Adipocyte (in vitro differentiated cells): ENCODE results near the gene SMIM20.
A peak's percentile ranks its signal among the peaks of the same experiment; 100 is the strongest.

ENCODE experiments used
- DNase-seq: peaks from one replicate; pipeline ENCODE4 v3.0.0-alpha.2; 2015; ENCODE audit warnings: low read depth
- H3K27me3 ChIP-seq: replicated peaks from 2 replicates; pipeline ENCODE4 v1.7.0; 2013; ENCODE audit warnings: mild to moderate bottlenecking, low read length, moderate library complexity; ENCODE audit not compliant: control insufficient read depth, insufficient read depth
- H3K36me3 ChIP-seq: 2 replicates; pipeline ENCODE4 v1.7.0; 2013; ENCODE audit warnings: low read length, mild to moderate bottlenecking, moderate library complexity; ENCODE audit not compliant: control insufficient read depth, insufficient read depth, severe bottlenecking
- H3K4me1 ChIP-seq: 2 replicates; pipeline ENCODE4 v1.7.0; 2013; ENCODE audit warnings: mild to moderate bottlenecking, low read length, moderate library complexity; ENCODE audit not compliant: control insufficient read depth, insufficient read depth
- H3K4me3 ChIP-seq: 2 replicates; pipeline ENCODE4 v1.7.0; 2013; ENCODE audit warnings: mild to moderate bottlenecking, low read length, moderate library complexity
- H3K9ac ChIP-seq: 2 replicates; pipeline ENCODE4 v1.7.0; 2013; ENCODE audit warnings: mild to moderate bottlenecking, low read length, moderate library complexity
- H3K9me3 ChIP-seq: 2 replicates; pipeline ENCODE4 v1.7.0; 2013; ENCODE audit warnings: mild to moderate bottlenecking, low read length, moderate library complexity; ENCODE audit not compliant: control insufficient read depth

The SMIM20 gene

GRCh38 chr4:25965629-25966028 lies 51.6 kb downstream of the SMIM20 start:
- Histone ChIP-seq H3K9me3 (no peaks in the 10 kb centered on the region), H3K4me1 (no peaks in the 10 kb centered on the region)
- no peak for DNase-seq

GRCh38 chr4:25966171-25966570 lies 52.2 kb downstream of the SMIM20 start:
- Histone ChIP-seq H3K36me3 (no peaks in the 10 kb centered on the region), H3K9me3 (no peaks in the 10 kb centered on the region), H3K9ac (no peak overlapping the region), H3K4me1 (no peaks in the 10 kb centered on the region), H3K4me3 (no peak overlapping the region), H3K27me3 (peaks cover 19% of the 10 kb centered on the region)
- DNase-seq, result no peak

More at GRCh38 chr4:25965629-25966028, 51.6 kb downstream of the SMIM20 start:
- Histone ChIP-seq H3K4me3 (no peak overlapping the region), H3K27me3 (peaks cover 16% of the 10 kb centered on the region), H3K36me3 (no peaks in the 10 kb centered on the region), H3K9ac (no peak overlapping the region)

GRCh38 chr4:25969374-25970155 lies 55.5 kb downstream of the SMIM20 start:
- Histone ChIP-seq H3K36me3 (no peaks in the 10 kb centered on the region), H3K4me1 (peaks cover 9% of the 10 kb centered on the region), H3K4me3 (no peak overlapping the region), H3K9ac (no peak overlapping the region), H3K27me3 (peaks cover 32% of the 10 kb centered on the region), H3K9me3 (no peaks in the 10 kb centered on the region)
- DNase-seq, result no peak

- DNase-seq, result peak; percentile 18
- peaks cover 37% of the 10 kb centered on the region for H3K27me3 ChIP-seq
- no peaks in the 10 kb centered on the region for H3K9me3 ChIP-seq
- H3K4me1 ChIP-seq, result peaks cover 9% of the 10 kb centered on the region
- no peak overlapping the region for H3K9ac ChIP-seq
- no peaks in the 10 kb centered on the region for H3K36me3 ChIP-seq
- no peak overlapping the region for H3K4me3 ChIP-seq
Measured at GRCh38 chr4:25970226-25970675, 56.2 kb downstream of the SMIM20 start.

GRCh38 chr4:25970691-25971432 lies 56.8 kb downstream of the SMIM20 start:
- Histone ChIP-seq H3K27me3 (peaks cover 41% of the 10 kb centered on the region), H3K4me1 (peaks cover 9% of the 10 kb centered on the region), H3K36me3 (no peaks in the 10 kb centered on the region), H3K9me3 (no peaks in the 10 kb centered on the region), H3K4me3 (no peak overlapping the region), H3K9ac (no peak overlapping the region)
- DNase-seq, result peak; percentile 50

- DNase-seq, result no peak
- Histone ChIP-seq H3K27me3 (peaks cover 41% of the 10 kb centered on the region), H3K4me3 (no peak overlapping the region), H3K9me3 (no peaks in the 10 kb centered on the region), H3K9ac (no peak overlapping the region), H3K4me1 (peaks cover 9% of the 10 kb centered on the region), H3K36me3 (no peaks in the 10 kb centered on the region)
Measured at GRCh38 chr4:25972366-25972765, 58.3 kb downstream of the SMIM20 start.

- no peak for DNase-seq
- H3K4me1 ChIP-seq, result peaks cover 9% of the 10 kb centered on the region
- H3K36me3 ChIP-seq, result no peaks in the 10 kb centered on the region
- peaks cover 38% of the 10 kb centered on the region for H3K27me3 ChIP-seq
- no peak overlapping the region for H3K9ac ChIP-seq
- H3K9me3 ChIP-seq, result no peaks in the 10 kb centered on the region
- no peak overlapping the region for H3K4me3 ChIP-seq
Measured at GRCh38 chr4:25972984-25973745, 59.1 kb downstream of the SMIM20 start.

GRCh38 chr4:25976780-25977179 lies 62.8 kb downstream of the SMIM20 start:
- no peaks in the 10 kb centered on the region for H3K36me3 ChIP-seq
- no peaks in the 10 kb centered on the region for H3K9me3 ChIP-seq
- DNase-seq, result no peak
- no peak overlapping the region for H3K9ac ChIP-seq
- no peak overlapping the region for H3K4me3 ChIP-seq
- H3K4me1 ChIP-seq, result peaks cover 9% of the 10 kb centered on the region
- peaks cover 22% of the 10 kb centered on the region for H3K27me3 ChIP-seq

- Histone ChIP-seq H3K4me3 (no peak overlapping the region), H3K9me3 (no peaks in the 10 kb centered on the region), H3K27me3 (peaks cover 22% of the 10 kb centered on the region), H3K9ac (no peak overlapping the region), H3K36me3 (no peaks in the 10 kb centered on the region), H3K4me1 (peaks cover 9% of the 10 kb centered on the region)
- DNase-seq, result no peak
Measured at GRCh38 chr4:25977397-25978170, 63.6 kb downstream of the SMIM20 start.

GRCh38 chr4:25978327-25978726 lies 64.3 kb downstream of the SMIM20 start:
- Histone ChIP-seq H3K9me3 (no peaks in the 10 kb centered on the region), H3K4me1 (peaks cover 3% of the 10 kb centered on the region), H3K36me3 (no peaks in the 10 kb centered on the region), H3K27me3 (peaks cover 14% of the 10 kb centered on the region), H3K9ac (no peak overlapping the region), H3K4me3 (no peak overlapping the region)
- no peak for DNase-seq
